Measurements from ENCODE around the gene REEP5.
"Not testable (repeated sequence)": the region's sequence is repeated elsewhere in the genome, so short reads cannot be mapped to it uniquely, and the experiment has no call there.

The REEP5 gene

DNA sequence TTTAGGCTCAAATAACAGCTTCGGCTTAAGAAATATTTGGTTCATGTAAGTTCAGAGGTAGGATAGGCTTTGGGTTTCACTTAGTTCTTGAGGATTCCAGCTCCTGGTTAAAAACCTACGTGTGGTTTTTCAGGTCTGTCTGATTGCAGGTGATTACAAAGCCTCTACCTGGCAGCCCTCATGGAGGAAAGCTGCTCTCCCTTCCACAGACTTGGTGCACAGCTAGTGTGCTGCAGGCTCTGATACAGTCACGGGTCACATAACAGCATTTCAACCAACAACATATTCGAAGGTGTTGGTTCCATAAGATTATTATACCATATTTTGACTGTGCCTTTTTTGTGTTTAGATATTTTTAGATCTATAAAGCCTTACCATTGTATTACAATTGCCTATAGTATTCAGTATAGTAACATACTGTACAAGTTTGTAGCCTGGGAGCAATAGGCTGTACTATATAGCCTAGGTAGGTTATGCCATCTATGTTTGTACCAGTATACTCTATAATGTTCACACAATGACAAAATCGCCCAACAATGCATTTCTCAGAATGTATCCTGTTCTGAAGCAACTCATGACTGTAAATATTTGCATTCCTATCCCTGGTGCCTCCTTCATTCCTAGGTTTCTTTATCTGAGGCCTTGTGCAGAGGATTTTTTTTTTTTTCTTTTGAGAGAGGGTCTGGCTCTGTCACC is 46.5 kb upstream of the REEP5 start (continued):
- TF ChIP-seq, protein P1, sequence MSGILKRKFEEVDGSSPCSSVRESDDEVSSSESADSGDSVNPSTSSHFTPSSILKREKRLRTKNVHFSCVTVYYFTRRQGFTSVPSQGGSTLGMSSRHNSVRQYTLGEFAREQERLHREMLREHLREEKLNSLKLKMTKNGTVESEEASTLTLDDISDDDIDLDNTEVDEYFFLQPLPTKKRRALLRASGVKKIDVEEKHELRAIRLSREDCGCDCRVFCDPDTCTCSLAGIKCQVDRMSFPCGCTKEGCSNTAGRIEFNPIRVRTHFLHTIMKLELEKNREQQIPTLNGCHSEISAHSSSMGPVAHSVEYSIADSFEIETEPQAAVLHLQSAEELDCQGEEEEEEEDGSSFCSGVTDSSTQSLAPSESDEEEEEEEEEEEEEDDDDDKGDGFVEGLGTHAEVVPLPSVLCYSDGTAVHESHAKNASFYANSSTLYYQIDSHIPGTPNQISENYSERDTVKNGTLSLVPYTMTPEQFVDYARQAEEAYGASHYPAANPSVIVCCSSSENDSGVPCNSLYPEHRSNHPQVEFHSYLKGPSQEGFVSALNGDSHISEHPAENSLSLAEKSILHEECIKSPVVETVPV (CRISPR knock-in tag; IDR thresholded peaks at IDR 0.05), result no peak
- TF ChIP-seq ZNF565 (CRISPR knock-in tag; conservative IDR thresholded peaks at IDR 0.05; ENCODE audit: low read depth), result no peak

DNA sequence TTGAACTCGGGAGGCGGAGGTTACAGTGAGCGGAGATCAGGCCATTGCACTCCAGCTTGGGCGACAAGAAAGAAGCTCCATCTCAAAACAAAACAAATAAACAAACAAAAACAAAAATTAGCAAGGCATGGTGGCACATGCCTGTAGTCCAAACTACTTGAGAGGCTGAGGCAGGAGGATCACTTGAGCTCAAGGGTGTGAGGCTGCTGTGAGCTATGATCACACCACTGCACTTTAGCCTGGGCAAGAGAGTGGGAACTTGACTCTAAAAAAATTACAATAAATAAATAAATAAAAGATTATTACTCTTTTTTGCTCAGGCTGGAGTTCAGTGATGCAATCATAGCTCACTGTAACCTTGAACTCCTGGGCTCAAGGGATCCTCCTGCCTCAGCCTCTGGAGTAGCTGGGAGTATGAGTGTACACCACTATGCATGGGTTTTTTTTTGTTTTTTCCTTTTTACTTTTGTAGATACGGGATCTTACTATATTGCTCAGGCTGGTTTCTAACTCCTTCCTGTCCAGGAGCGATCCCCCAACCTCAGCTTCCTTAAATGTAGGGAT is 45.6 kb upstream of the REEP5 start:
- ATAC-seq, result no peak
- TF ChIP-seq GLIS3 (CRISPR knock-in tag; IDR thresholded peaks at IDR 0.05) (no peak), SNAI2 (CRISPR knock-in tag; IDR thresholded peaks at IDR 0.05) (no peak), TOX (CRISPR knock-in tag; IDR thresholded peaks at IDR 0.05; ENCODE audit: borderline replicate concordance) (no peak), OSR1 (CRISPR knock-in tag; IDR thresholded peaks at IDR 0.05) (no peak), ESRRG (CRISPR knock-in tag; IDR thresholded peaks at IDR 0.05) (no peak)
- TF ChIP-seq, protein P2, sequence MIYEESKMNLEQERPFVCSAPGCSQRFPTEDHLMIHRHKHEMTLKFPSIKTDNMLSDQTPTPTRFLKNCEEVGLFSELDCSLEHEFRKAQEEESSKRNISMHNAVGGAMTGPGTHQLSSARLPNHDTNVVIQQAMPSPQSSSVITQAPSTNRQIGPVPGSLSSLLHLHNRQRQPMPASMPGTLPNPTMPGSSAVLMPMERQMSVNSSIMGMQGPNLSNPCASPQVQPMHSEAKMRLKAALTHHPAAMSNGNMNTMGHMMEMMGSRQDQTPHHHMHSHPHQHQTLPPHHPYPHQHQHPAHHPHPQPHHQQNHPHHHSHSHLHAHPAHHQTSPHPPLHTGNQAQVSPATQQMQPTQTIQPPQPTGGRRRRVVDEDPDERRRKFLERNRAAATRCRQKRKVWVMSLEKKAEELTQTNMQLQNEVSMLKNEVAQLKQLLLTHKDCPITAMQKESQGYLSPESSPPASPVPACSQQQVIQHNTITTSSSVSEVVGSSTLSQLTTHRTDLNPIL (CRISPR knock-in tag; IDR thresholded peaks at IDR 0.05; ENCODE audit: low read depth), result no peak
- TF ChIP-seq, protein P3, sequence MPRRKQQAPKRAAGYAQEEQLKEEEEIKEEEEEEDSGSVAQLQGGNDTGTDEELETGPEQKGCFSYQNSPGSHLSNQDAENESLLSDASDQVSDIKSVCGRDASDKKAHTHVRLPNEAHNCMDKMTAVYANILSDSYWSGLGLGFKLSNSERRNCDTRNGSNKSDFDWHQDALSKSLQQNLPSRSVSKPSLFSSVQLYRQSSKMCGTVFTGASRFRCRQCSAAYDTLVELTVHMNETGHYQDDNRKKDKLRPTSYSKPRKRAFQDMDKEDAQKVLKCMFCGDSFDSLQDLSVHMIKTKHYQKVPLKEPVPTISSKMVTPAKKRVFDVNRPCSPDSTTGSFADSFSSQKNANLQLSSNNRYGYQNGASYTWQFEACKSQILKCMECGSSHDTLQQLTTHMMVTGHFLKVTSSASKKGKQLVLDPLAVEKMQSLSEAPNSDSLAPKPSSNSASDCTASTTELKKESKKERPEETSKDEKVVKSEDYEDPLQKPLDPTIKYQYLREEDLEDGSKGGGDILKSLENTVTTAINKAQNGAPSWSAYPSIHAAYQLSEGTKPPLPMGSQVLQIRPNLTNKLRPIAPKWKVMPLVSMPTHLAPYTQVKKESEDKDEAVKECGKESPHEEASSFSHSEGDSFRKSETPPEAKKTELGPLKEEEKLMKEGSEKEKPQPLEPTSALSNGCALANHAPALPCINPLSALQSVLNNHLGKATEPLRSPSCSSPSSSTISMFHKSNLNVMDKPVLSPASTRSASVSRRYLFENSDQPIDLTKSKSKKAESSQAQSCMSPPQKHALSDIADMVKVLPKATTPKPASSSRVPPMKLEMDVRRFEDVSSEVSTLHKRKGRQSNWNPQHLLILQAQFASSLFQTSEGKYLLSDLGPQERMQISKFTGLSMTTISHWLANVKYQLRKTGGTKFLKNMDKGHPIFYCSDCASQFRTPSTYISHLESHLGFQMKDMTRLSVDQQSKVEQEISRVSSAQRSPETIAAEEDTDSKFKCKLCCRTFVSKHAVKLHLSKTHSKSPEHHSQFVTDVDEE (CRISPR knock-in tag; IDR thresholded peaks at IDR 0.05), result no peak

DNA sequence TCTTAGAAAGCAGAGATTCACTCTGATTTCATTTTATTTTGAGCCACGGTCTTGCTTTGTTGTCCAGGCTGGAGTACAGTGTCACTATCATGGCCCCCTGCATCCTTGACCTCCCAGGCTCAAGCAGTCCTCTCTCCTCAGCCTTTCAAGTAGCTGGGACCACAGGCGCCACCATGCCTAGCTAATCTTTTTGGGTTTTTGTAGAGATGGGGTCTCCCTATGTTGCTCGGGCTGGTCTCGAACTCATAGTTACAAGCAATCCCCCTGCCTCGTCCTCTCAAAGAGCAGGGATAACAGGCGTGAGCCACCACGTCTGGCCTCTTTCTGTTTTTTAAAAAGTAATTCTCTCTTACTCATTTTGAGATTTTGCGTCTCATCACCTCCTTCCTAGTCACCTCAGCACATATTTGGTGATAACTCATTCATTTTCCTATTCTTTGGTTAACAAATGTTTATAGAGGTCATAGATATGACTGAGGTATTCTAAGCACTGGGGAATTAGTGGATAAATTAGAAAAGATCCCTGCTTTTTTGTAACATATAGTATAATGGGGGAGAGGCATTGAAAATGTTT is 43.8 kb upstream of the REEP5 start:
- no peak for ATAC-seq
- TF ChIP-seq ZNF8 (CRISPR knock-in tag; IDR thresholded peaks at IDR 0.05) (no peak), TCF4 (CRISPR knock-in tag; IDR thresholded peaks at IDR 0.05; ENCODE audit: borderline replicate concordance) (no peak), ISL1 (CRISPR knock-in tag; IDR thresholded peaks at IDR 0.05) (no peak), OSR1 (CRISPR knock-in tag; IDR thresholded peaks at IDR 0.05) (no peak), ZFP3 (CRISPR knock-in tag; IDR thresholded peaks at IDR 0.05) (no peak), ESRRG (CRISPR knock-in tag; IDR thresholded peaks at IDR 0.05) (no peak), TOX (CRISPR knock-in tag; IDR thresholded peaks at IDR 0.05; ENCODE audit: borderline replicate concordance) (no peak), RARB (CRISPR knock-in tag; IDR thresholded peaks at IDR 0.05) (no peak), PPARA (CRISPR knock-in tag; IDR thresholded peaks at IDR 0.05; ENCODE audit: borderline replicate concordance) (no peak), GLIS3 (CRISPR knock-in tag; IDR thresholded peaks at IDR 0.05) (no peak), SNAI2 (CRISPR knock-in tag; IDR thresholded peaks at IDR 0.05) (no peak), ZFP30 (CRISPR knock-in tag; IDR thresholded peaks at IDR 0.05) (no peak), CSDC2 (CRISPR knock-in tag; IDR thresholded peaks at IDR 0.05) (no peak), ZNF70 (CRISPR knock-in tag; IDR thresholded peaks at IDR 0.05) (no peak), ZNF565 (CRISPR knock-in tag; conservative IDR thresholded peaks at IDR 0.05; ENCODE audit: low read depth) (no peak), ZC3H10 (CRISPR knock-in tag; IDR thresholded peaks at IDR 0.05) (no peak), BACH2 (CRISPR knock-in tag; IDR thresholded peaks at IDR 0.05; ENCODE audit: borderline replicate concordance) (no peak)
- TF ChIP-seq, protein P4, sequence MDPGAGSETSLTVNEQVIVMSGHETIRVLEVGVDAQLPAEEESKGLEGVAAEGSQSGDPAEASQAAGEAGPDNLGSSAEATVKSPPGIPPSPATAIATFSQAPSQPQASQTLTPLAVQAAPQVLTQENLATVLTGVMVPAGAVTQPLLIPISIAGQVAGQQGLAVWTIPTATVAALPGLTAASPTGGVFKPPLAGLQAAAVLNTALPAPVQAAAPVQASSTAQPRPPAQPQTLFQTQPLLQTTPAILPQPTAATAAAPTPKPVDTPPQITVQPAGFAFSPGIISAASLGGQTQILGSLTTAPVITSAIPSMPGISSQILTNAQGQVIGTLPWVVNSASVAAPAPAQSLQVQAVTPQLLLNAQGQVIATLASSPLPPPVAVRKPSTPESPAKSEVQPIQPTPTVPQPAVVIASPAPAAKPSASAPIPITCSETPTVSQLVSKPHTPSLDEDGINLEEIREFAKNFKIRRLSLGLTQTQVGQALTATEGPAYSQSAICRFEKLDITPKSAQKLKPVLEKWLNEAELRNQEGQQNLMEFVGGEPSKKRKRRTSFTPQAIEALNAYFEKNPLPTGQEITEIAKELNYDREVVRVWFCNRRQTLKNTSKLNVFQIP (CRISPR knock-in tag; IDR thresholded peaks at IDR 0.05; ENCODE audit: borderline replicate concordance, low read depth), result no peak
- TF ChIP-seq, protein P1 (CRISPR knock-in tag; IDR thresholded peaks at IDR 0.05), result no peak

DNA sequence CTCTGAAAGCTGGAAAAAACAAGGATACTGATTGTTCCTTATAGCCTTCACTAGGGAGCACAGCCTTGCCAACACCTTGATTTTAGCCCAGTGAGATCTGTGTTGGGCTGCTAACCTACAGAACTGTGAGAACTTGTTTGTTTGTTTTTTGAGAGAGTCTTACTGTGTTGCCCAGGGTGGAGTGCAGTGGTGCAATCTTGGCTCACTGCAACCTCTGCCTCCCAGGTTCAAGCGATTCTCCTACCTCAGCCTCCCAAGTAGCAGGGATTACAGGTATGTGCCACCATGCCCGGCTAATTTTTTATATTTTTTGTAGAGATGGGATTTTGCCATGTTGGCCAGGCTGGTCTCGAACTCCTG is 41.3 kb upstream of the REEP5 start:
- not testable (repeated sequence) for ATAC-seq

Measured in SK-N-SH treated with all-trans-retinoic acid at 6 μM for 48 hours (cell line).